ENCODE measurements around the gene KLK6.

KLK6 gene

DNA sequence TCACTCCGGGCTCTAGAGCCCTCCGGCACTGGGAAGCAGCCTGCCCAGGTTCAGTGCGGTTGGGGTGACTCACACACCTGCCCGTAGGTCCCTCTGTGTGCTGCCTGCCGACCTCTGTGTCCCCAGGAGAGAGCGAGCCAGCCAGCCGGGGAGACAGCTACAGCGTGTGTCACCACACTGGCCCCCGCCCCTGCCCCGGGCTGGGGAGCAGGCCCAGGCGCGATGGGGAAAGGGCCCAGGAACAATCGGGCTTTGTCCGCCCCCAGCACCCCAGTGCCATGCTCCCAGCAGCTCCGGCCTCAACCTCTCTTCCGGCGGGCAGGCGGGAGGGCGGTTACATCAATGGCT, at the start of gene KLK6:
TSS of gene KLK6 (minus strand) at position 179 of the 348 bp plus-strand sequence. CDS start 1,487 bp downstream, outside the sequence.
- in situ Hi-C loops (cut with HindIII; ENCODE audit: low sequenced_read_pairs) = no loop called here

DNA sequence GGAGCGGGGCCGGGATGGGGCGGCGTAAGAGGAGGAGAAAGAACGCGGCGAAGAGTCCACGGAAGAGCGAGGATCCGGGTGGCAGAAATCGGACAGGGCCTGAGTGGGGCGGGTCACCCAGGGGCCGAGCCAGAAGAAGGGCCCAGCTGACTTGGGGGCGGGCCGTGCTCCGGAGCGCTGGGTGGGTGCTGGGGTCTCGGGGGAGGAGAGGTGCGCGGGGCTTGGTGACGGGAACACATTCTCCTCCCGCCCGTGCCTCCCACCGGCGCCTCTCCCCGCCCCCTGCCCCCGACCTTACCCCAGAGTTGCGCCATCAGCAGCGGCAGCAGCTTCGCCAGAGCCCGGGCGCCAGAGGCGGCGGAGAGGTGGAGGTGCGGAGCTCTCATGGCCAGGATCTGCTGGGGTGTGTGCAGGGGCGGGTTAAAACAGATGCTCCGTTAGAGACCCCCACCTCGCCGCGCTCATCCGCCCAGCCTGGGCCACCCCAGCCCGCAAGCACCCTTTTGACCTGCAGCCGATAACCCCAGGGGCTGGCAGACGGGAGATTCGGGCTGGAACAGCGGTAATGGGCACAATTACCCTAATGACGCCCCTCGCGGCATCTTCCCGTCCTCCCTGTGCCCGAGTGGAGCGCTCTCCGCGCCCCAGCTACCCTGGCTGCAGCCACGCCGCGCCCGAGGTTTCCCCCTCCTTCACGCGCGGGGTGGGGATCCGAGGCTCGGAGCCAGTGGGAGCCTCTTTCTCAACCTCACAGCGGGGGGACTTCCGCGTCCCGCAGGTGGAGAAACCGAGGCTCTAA, 49.6 kb upstream of the KLK6 start:
- in situ Hi-C loops (cut with HindIII; ENCODE audit: low sequenced_read_pairs) = no loop called here

DNA sequence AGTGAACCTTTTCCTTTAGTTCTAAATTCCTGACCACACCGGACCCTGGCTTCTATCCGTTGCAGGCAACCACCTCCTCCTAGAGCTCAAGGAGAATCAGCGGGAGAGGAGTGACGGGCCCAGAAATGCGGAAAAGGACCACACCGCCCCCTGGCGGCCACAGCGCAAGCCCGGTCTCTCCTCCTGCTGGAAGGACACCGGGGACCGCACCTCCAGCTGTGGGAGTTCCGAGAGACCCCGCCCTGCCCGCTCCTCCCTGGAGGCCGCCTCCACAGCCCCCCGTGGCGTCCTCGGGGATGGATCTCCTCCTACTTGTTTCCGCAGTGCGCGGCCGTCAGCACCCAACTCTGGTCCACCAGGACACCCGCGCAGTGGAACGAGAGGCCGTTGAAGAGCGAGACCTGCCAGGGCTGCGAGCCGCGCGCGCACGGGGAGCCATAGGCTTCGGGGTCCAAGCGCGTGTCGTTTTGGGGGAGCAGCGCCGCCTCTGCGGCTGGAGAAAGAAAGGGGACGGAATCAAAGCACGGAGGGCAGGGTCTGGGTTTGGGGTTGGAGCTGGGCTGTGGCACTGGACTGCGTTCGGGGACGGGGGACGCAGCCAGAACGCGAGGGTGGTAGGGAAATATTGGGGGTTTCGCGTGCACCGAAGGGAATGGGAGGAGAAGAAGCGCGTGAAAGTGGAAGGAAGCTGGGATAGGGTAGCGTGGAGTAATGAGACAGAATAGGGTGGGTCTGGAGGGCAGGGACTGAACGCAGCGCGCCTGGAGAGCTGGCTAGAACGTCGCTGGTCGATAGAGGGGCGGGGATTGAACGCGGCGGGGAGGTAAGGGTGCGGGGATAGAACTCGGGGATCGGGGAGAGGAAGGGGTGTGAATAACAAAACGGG, 47.6 kb upstream of the KLK6 start:
- in situ Hi-C loops (cut with HindIII; ENCODE audit: low sequenced_read_pairs) = no loop called here

DNA sequence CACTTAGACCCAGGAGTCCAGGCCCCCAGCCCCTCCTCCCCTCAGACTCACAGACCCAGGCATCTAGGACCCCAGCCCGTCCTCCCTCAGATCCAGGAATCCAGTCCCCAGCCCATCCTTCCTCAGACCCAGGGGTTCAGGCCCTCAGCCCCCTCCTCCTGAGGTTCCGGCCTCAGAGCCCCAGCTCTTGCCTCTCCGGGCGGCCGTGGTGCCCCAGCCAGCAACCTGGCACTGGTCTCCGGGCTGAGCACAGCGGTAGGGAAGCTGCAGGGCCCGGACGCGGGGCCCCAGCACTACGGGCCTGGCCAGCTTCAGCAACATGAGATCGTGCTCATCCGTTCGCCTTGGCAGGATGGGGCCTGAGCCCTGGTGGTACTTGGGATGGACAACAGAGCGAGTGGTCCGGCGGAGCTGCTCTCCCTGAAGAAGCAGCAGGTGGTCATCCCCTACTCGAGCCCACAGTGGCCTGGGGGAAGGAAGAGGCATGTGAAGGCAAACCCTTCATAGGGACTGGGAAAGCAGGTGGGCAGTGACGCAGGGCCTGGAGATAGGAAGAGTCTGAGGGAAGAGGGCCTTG, 46.4 kb upstream of the KLK6 start:
- in situ Hi-C loops (cut with HindIII; ENCODE audit: low sequenced_read_pairs) = no loop called here

DNA sequence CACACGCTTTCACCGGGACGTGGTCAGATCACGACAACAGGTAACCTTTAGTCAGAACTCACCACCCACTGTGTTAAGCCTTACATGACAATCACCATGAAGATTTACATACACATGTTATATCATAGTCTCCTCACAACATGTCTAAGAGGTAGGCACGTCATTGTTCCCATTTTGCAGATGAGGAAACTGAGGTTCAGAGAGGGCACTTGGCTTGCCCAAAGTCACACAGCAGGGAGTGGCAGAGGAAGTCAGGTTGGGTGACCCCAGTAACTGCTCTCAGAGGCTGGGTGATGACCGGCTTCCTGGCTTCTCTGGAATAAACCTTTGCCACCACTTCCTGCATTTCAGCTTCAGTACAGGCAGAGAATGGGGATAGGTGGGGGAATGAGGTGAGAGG, 44.9 kb upstream of the KLK6 start:
- in situ Hi-C loops (cut with HindIII; ENCODE audit: low sequenced_read_pairs) = no loop called here

DNA sequence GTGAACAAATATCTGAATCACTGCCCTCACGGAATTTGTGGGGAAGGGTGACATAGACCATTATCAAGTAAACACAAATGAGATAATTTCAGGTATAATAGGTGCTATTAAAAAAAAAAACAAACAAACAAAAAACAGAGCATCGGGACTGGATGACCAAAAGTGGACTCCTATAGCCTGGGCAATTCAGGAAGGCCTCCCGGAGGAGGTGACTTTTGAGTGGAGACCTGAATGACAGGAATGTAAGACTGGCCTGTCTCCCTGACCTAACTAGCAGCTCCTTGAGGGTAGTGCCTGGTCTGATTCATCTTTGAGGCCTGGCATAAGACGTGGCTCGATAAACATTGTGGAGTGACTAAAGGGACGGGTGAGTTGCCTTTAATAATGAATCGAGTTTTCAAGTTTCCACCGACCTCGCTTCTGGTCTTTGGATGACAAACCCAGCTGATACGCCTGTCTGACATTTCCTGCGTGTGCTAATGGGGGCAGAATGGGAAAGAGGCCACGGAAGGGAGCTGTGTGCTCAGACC, 43.3 kb upstream of the KLK6 start:
- in situ Hi-C loops (cut with HindIII; ENCODE audit: low sequenced_read_pairs) = no loop called here

DNA sequence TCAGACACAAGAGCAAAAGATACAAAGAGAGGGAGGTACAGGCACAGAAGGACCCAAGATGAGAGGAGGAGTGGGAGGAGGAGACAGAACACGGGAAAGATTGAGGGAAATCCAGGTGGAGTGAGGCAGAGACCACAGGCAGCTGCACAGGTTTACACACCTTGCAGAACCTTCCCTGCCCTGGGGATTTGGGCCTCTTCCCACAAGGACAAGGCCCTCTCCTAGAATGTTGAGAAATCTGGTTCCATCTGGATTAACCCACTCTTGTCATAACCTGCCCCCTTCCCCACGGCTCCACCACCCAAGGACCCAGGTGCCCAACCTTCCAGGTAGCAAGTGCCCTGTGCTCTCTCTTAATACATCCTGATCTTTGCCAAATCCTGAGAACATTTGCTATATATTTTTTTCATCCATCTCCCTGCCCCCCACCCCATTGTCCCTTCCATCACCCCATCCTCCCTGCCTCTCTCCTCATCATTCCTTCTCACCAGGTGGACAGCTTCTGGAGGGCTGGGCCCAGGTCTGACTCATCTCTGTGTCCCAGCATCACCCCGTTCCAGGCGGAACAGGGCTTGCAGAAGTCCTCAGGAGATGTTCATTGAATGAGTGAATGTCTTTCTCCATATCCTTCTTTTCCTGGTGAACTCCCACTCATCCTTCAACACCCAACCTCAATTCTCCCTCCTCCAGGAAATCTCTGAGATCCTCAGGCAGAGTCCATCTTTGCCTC, 40.8 kb upstream of the KLK6 start:
- in situ Hi-C loops (cut with HindIII; ENCODE audit: low sequenced_read_pairs) = no loop called here

DNA sequence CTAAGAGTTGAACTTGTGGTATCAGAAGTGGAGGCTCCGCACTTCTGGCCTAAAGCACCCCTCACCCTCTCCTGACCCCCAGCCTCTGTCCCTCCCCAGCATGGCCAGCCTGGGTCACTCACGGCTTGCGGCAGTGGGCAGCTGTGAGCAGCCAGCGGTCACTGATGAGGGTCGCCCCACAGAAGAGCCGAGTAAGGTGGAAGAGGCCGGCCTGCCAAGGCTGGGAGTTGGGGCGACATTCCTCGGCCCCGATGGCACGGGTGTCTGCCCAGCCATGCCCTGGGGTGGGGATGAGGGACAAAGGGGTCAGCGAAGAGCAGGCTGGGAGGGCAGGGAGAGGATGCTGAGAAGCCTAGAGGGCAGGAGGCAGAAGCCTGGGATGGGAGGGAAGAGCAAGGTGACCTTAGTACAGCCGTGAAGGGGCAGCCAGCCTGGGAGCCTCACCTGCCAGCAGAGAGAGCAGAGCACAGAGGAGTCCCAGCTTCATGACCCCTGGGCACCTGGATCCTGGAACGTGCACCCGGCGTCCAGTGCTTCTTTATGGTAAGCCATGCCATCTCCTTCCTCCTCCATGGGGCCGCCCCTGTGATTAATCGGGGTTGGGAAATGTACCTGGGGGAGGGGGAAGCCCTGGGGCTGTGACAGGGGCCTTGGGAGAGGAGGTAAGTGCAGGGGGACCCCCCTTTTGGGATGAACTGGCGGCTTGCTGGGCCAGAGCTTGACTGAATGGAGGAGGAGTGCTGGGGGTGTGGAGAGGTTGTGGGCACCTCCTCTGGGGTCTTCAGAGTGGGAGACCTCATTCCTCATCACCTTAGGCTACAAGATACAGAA, 39.9 kb upstream of the KLK6 start:
- in situ Hi-C loops (cut with HindIII; ENCODE audit: low sequenced_read_pairs) = no loop called here

DNA sequence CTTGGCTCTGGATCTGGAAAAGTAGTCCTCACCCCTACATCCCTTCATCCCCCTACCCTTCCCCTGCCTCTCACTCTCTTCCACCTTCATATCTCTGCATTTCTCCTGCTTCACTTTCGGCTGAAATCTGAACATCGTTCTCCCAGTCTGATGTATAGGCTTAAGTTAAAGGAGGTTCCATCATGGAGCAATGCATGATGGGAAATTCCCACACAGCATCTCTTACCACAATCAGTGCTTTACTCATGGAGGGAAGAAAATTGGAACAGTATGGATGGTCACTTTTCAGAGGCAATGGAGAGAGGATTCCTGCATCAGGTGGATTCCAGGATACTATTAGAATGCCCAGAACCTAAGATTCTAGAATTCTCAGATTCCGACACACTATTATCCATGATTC, 38.1 kb upstream of the KLK6 start:
- in situ Hi-C loops (cut with HindIII; ENCODE audit: low sequenced_read_pairs) = no loop called here

DNA sequence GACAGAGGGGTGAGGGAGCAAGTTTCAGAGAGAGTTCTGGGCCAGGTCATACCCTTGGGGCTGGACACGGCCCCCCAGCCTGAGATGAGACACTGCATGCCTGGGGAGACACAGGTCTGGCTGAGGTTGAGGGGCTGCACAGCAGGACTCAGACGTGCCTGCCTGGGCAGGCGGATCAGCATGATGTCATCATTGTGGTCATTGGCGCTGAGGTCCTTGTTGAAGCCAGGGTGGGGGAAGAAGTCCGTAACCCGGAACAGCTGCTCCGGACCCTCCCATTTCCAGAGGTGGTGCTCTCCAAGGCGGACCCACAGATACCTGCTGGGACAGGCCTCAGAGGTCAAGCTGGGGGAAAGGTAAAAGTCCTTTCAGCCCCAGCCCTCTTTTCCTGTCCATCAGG, 37.0 kb upstream of the KLK6 start:
- in situ Hi-C loops (cut with HindIII; ENCODE audit: low sequenced_read_pairs) = no loop called here

DNA sequence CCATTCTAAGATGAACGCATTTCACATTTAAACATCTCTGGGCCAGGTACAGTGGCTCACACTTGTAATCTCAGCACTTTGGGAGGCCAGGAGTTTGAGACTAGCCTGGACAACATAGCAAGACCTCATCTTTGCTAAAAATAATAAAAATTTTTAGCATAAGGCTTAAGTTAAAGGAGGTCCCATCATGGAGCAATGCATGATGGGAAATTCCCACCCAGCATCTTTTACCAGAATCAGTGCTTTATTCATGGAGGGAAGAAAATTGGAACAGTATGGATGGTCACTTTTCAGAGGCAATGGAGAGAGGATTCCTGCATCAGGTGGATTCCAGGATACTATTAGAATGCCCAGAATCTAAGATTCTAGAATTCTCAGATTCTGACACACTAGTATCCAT, 35.9 kb upstream of the KLK6 start:
- in situ Hi-C loops (cut with HindIII; ENCODE audit: low sequenced_read_pairs) = no loop called here

DNA sequence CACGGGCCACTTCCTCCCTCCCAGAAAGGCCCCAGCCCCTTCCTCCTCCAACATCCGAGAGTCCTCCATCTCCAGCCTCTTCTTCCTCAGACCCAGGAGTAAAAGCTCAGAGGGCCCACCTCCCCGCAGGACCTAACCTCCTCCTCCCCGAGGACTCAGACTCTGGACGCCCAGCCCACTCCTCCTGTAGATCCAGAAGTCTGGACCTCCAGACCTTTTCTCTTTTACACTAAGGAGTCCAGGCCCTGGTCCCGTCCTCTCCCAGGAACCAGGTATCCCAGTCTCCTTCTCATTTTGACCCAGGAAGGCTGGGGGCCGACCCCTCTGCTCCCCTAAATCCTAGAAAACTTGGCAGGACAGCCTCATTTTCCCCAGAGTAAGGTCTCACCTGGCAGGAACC, 33.9 kb upstream of the KLK6 start:
- in situ Hi-C loops (cut with HindIII; ENCODE audit: low sequenced_read_pairs) = no loop called here

DNA sequence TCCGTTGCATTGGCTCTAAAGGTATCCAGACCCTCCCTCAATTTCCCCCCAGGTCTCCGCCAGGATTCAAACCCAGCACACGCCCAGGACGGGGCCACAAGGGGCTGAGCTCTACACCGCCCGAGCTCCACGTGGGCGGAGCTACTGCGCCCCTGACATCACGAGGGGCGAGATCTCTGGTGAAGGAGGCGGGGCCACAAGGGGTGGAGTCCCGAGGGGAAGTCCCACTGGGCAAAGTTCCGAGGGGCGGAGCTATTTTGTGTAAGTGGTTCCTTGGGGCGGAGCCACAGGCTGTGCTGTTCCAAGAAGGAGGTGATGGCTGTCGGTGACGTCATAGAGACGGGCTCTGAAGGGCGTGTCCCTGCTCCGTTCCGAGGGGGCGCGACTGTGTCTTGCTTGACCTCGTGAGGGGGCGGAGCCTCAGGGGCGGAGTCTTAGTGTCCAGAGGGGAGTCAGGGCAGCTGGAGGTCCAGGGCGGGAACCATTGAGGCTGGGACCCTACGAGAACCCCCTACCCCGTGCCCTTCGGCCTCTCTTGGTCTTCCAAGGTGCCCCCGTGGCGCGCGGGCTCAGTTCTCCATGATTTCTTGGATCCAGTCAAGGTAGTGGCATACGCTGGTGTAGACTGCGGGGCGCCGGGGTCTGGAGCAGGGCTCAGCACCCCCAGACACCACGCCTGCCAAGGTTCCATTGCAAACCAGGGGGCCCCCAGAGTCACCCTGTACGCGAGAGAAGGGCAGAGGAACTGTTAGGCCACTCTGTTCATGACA, 33.3 kb upstream of the KLK6 start:
- in situ Hi-C loops (cut with HindIII; ENCODE audit: low sequenced_read_pairs) = no loop called here

DNA sequence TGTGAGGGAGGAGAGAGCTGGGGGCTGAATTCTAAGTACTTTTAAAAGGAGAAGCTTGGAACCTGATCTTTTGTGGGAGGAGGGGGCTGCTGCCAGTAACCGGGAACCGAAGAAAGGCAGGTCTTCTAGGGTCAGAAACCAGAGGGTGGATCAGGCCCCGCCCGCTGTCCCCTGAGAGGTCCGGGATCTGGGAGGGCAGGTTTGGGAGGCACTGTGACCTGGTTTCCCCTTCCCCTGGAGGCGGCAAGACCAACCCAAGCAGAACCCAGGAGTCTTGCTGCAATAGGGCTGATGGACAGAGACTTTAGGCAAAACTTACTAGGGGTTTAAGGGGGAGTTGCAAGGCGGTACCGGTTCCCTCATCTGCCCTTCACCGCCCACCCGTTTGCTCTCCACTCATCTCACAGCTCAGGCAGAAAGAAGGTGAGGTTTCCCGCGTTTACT, 32.7 kb upstream of the KLK6 start:
- in situ Hi-C loops (cut with HindIII; ENCODE audit: low sequenced_read_pairs) = no loop called here

DNA sequence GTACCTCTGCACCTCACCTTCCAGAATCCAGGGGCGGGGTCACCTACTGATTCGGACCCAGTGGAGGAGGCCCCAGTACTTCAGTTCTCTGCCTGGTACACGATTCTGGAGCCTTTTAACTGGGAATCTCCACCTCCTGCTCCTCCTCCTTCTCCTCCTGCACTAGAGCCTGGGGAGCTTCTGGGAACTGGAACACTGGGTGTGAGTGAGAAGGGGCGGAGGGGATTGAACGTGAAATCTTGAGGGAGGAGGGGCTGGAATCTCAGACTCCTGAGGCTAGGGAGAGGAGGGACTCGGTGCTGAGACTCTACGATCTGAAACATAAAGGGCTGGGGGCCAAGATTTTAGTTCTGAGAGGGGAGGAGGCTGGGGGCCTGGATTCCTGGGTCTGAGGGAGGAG, 32.1 kb upstream of the KLK6 start, which contains the start of gene KLK8:
TSS of gene KLK8 (minus strand) at position 90 of the 400 bp plus-strand sequence. CDS start 437 bp downstream, outside the sequence.
- in situ Hi-C loops (cut with HindIII; ENCODE audit: low sequenced_read_pairs) = no loop called here

DNA sequence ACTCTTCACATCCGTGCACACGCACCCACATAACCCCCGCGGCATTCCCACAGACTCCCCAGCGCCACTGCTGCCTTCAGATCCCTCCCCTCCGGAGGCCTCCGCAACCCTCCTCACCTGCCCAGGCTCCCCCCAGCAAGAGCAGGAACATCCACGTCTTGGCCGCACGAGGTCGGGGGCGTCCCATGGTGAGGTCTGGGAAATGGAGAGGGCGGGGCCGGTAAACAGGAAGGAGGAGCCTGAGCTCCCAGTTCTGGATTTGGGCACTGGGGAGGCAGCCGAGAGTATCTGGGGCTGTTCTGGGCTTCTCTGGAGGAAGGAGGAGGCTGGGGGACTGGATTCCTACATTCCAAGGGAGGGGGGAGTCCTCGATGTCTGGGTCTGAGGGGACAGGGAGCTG, 31.6 kb upstream of the KLK6 start:
- in situ Hi-C loops (cut with HindIII; ENCODE audit: low sequenced_read_pairs) = no loop called here

DNA sequence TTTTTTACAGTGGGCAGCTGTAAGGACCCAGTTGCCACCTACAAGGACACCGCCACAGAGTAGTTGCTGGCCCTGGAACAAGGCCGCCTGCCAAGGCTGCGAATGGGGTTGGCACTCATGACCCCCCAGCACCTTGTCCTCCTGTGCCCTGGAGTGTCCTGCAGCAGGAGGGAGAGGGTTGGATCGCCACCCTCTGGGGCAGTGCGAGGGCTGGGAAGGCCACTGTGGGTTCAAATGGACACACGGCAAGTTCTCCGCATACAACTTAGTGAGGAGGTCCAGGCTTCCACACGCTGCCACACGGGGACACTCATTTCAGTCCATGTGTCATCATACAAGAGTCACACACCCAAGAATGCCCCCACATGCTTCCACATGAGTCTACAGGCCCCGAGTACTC, 31.0 kb upstream of the KLK6 start:
- in situ Hi-C loops (cut with HindIII; ENCODE audit: low sequenced_read_pairs) = no loop called here

DNA sequence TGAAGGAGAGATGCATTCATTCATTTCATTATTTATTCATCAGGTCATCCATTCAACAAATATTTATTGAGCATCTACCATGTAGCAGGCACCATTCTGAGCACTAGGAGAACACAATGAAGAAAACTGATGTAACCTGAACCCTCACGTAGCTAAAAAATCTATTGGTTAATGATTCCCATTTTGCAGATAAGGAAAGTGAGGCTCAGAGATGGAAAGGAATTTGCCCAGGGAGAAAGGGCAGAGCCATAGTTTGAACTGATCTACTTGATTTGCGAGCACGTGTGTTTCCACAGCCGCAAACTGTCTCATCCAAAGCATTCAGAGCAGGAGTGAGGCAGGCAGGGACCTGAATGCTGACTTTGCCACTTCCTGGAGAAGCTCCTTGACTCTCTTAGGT, 29.3 kb upstream of the KLK6 start:
- in situ Hi-C loops (cut with HindIII; ENCODE audit: low sequenced_read_pairs) = no loop called here

DNA sequence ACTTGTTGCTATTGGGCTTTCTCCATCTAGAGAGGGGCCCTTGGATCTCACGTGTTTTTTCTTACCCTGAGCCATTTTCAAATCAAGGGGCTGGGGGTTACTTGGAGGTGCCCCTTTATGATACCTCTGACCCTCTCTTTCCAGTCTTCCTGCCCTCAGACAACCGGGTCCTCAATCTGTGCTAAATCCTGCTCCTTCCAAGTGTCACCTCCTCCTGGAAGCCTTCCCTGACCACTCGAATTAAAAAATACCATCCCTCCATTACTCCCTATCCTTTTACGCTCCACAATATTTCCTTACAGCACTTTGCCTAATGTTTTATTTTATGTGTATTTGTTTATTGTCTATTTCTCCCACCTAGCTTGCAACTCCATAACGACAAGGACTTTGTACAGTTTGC, 28.7 kb upstream of the KLK6 start:
- in situ Hi-C loops (cut with HindIII; ENCODE audit: low sequenced_read_pairs) = no loop called here

Measured in endothelial cell of hepatic sinusoid (primary cell).